NT2/D1 (cell line): ENCODE measurements around the gene MCM6.

Experiments
- YY1 ChIP-seq: IDR thresholded peaks from 2 replicates; pipeline ENCODE4 v1.6.1; 2011; ENCODE audit not compliant: insufficient read length, insufficient read depth
- ZNF274 ChIP-seq: IDR thresholded peaks from 2 replicates; pipeline ENCODE4 v1.6.1; 2011; ENCODE audit warnings: mild to moderate bottlenecking, low read depth, low read length

DNA sequence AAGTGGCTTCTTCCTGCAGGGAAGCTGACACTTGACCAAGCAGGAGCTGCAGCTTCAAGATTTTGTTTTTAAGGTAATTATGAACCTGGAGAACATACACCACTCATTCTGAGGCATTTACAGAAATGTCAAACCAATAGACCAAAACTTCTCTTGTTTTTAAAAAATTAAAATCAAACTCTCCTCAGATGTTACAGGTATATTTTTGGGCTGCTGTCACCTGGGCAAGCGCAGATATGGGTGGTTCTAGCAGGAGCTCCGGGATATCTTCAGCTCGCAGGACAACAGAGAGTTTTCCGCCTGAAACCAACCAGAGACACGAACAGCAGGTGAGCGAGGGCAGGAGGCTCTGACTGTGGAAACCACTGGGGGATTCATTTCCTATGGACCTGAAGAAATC is 43.4 kb downstream of the MCM6 start:
- no peak for TF ChIP-seq YY1
- TF ChIP-seq ZNF274 = no peak
